ENCODE data around the gene YY1AP1.
"Not testable (repeated sequence)": the region's sequence is repeated elsewhere in the genome, so short reads cannot be mapped to it uniquely, and the experiment has no call there.

YY1AP1 gene

GRCh38 chr1:155643230-155643629, 45.3 kb downstream of the YY1AP1 start:
- no peak for DNase-seq

GRCh38 chr1:155642559-155643180, 45.9 kb downstream of the YY1AP1 start:
- DNase-seq, result not testable (repeated sequence)

- DNase-seq, result no peak
Measured at GRCh38 chr1:155640367-155640766, 48.2 kb downstream of the YY1AP1 start.

- no peak for DNase-seq
Measured at GRCh38 chr1:155636397-155637153, 52.0 kb downstream of the YY1AP1 start.

GRCh38 chr1:155626428-155626827, 62.1 kb downstream of the YY1AP1 start:
- DNase-seq, result not testable (repeated sequence)

GRCh38 chr1:155623357-155623756, 65.2 kb downstream of the YY1AP1 start:
- no peak for DNase-seq

GRCh38 chr1:155622191-155622590, 66.4 kb downstream of the YY1AP1 start:
- DNase-seq, result no peak

- DNase-seq, result not testable (repeated sequence)
Measured at GRCh38 chr1:155613226-155613625, 75.3 kb downstream of the YY1AP1 start.

- DNase-seq, result not testable (repeated sequence)
Measured at GRCh38 chr1:155610257-155610647, 78.3 kb downstream of the YY1AP1 start.

- peak; percentile 86 for DNase-seq
Measured at GRCh38 chr1:155609515-155610256, 78.9 kb downstream of the YY1AP1 start, which contains the start of gene MSTO1. Gene MSTO1, plus strand, starts transcription at chr1:155610218. Its CDS starts 31 bp downstream, at chr1:155610249.
